ENCODE measurements around the gene WDR19.

WDR19 gene

DNA sequence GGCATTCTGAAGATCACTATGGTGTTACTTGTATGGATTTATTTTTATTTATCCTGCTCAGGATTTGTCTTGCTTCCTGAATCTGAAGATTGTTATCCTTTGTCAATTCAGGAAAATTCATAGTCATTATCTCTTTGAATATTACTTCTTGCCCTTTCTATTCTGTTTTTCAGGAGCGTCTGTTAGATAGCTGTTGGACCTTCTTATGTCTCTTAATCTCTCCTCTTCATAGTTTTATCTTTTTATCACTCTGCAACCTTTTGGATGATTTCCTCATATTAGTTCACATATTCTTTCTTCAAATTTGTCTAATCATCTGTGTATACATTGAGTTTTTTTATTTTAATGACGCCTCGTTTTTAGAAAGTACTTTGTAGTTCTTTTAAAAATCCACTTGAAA is 19.6 kb downstream of the WDR19 start:
- no peak overlapping the region for H3K27ac ChIP-seq
- TF ChIP-seq ZFX (IDR thresholded peaks at IDR 0.05) = no peak
- TF ChIP-seq, protein P1, sequence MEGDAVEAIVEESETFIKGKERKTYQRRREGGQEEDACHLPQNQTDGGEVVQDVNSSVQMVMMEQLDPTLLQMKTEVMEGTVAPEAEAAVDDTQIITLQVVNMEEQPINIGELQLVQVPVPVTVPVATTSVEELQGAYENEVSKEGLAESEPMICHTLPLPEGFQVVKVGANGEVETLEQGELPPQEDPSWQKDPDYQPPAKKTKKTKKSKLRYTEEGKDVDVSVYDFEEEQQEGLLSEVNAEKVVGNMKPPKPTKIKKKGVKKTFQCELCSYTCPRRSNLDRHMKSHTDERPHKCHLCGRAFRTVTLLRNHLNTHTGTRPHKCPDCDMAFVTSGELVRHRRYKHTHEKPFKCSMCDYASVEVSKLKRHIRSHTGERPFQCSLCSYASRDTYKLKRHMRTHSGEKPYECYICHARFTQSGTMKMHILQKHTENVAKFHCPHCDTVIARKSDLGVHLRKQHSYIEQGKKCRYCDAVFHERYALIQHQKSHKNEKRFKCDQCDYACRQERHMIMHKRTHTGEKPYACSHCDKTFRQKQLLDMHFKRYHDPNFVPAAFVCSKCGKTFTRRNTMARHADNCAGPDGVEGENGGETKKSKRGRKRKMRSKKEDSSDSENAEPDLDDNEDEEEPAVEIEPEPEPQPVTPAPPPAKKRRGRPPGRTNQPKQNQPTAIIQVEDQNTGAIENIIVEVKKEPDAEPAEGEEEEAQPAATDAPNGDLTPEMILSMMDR (conservative IDR thresholded peaks at IDR 0.05) = no peak

DNA sequence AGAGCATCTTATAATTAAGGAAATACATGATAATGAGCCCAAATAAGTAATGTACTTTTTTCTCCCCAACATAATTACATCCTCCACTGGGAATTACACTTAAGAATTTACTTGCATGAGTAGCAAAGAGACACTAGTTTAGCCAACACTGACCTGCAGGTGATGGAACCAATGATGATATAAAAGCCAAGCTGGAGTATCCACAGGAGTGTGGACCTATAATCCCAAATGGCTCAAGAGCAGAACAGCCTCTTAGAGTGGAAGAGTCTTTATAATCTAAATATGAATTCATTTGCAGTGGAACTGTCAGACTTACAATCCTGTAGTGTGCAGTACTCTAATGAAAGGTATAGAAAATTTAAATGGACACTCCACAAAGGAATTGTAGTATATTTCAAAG is 22.2 kb downstream of the WDR19 start:
- no peak for TF ChIP-seq ZFX (IDR thresholded peaks at IDR 0.05)
- TF ChIP-seq, protein P1 (conservative IDR thresholded peaks at IDR 0.05) = no peak
- H3K27ac ChIP-seq = no peak overlapping the region

DNA sequence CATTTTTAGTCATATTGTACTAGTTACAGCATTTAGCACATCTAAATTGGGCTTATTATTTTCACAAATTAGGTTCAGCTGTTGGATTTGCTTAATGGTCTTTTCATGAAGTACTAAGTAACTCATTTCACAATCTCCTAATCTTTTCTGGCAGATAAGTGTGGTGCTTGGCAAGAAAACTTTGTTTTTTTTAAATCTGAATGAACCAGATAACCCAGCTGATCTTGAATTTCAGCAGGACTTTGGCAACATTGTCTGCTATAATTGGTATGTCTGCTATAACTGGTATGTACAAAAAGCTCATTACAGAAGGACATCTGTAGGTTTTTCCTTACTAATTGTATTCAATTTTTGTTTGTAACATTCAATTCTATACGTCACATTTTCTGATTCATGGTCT is 22.7 kb downstream of the WDR19 start:
- no peak overlapping the region for H3K27ac ChIP-seq
- TF ChIP-seq, protein P1 (conservative IDR thresholded peaks at IDR 0.05) = no peak
- no peak for TF ChIP-seq ZFX (IDR thresholded peaks at IDR 0.05)

DNA sequence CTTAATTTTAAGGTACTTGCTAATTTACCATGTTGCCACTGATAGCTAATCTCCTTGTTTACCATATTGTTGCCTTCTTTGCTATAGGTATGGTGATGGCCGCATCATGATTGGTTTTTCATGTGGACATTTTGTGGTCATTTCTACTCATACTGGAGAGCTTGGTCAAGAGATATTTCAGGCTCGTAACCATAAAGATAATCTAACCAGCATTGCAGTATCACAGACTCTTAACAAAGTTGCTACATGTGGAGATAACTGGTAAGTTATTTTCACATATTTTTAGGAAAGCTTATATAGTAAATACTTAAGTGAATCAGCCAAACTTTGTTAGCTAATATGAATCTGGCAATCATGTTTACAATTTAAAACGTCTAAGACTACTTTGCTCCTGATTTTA is 23.1 kb downstream of the WDR19 start:
- H3K27ac ChIP-seq = no peak overlapping the region
- TF ChIP-seq ZFX (IDR thresholded peaks at IDR 0.05) = no peak
- TF ChIP-seq, protein P1 (conservative IDR thresholded peaks at IDR 0.05) = no peak

DNA sequence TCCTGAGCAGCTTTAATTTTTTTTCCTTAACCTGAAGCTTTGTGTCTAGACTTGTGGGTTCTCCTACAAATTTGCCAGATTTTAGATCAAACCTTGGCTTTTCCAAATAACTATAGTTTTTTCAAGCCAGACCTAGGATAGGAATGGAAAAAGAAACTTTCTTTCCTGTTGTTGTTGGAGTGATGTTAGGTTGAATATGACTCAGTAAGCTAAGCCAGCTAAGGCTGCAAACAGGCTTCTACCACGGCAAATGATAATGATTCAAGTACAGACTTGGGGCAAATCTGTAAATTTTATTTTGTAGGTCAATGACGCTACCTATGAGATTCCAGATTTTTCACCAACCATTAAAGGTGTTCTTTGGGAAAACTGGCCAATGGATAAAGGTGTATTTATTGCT is 45.6 kb downstream of the WDR19 start:
- no peak for TF ChIP-seq ZFX (IDR thresholded peaks at IDR 0.05)
- TF ChIP-seq, protein P1 (conservative IDR thresholded peaks at IDR 0.05) = no peak
- no peak overlapping the region for H3K27ac ChIP-seq

DNA sequence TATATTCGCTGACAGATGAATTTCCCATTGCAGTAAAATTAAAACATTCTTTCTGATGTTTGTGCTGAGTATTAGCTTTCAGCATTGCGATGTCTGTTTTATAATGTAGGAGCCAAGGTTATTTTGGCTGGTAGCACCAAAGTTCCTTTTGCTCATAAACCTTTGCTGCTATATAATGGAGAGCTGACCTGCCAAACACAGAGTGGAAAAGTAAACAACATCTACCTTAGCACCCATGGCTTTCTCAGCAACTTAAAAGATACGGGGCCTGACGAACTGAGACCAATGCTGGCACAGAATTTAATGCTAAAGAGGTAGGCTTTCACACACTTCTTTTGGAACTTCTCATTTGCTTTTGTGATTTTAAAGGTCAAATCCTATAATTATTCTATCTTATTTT is 46.0 kb downstream of the WDR19 start:
- TF ChIP-seq, protein P1 (conservative IDR thresholded peaks at IDR 0.05) = no peak
- no peak for TF ChIP-seq ZFX (IDR thresholded peaks at IDR 0.05)
- no peak overlapping the region for H3K27ac ChIP-seq

DNA sequence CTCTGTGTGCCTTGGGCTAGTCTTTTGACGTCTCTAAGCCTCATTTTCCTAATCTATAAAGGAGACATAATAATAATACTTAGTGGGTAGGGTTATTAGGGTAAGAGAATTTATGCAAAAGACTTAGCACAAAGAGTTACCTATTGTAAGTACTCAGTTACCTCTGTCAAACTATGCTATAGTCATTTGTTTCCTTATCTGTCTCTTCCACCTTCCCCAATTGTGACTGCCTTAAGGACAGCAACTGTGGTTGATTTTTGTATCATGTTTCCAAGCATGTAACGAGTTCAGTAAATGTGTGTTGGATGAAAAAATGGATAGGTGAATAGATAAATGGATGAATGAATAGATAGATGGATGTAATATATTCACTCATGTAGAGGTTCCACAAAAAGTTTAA is 48.1 kb downstream of the WDR19 start:
- no peak for TF ChIP-seq ZFX (IDR thresholded peaks at IDR 0.05)
- TF ChIP-seq, protein P1 (conservative IDR thresholded peaks at IDR 0.05) = no peak
- no peak overlapping the region for H3K27ac ChIP-seq
